ENCODE results near the gene PRKCE.

PRKCE gene

GRCh38 chr2:45979065-45979464, 327.6 kb downstream of the PRKCE start:
- DNase-seq: no peak

GRCh38 chr2:45980161-45980865, 328.8 kb downstream of the PRKCE start:
- DNase-seq: no peak

GRCh38 chr2:45981384-45981930, 330.0 kb downstream of the PRKCE start:
- DNase-seq: no peak

- no peak for DNase-seq
Measured at GRCh38 chr2:45982096-45982495, 330.6 kb downstream of the PRKCE start.

GRCh38 chr2:45983213-45983612, 331.7 kb downstream of the PRKCE start:
- DNase-seq: no peak

GRCh38 chr2:45984366-45984765, 332.9 kb downstream of the PRKCE start:
- no peak for DNase-seq

GRCh38 chr2:45984896-45985473, 333.5 kb downstream of the PRKCE start:
- no peak for DNase-seq

GRCh38 chr2:45986509-45986908, 335.0 kb downstream of the PRKCE start:
- DNase-seq: no peak

GRCh38 chr2:45987856-45988255, 336.4 kb downstream of the PRKCE start:
- no peak for DNase-seq

GRCh38 chr2:45988879-45989278, 337.4 kb downstream of the PRKCE start:
- no peak for DNase-seq

- DNase-seq: no peak
Measured at GRCh38 chr2:45990131-45990530, 338.7 kb downstream of the PRKCE start.

- no peak for DNase-seq
Measured at GRCh38 chr2:45992021-45992740, 340.7 kb downstream of the PRKCE start.

- no peak for DNase-seq
Measured at GRCh38 chr2:45992741-45993475, 341.4 kb downstream of the PRKCE start.

GRCh38 chr2:45993476-45993991, 342.1 kb downstream of the PRKCE start:
- peak; percentile 32 for DNase-seq

GRCh38 chr2:45994060-45994459, 342.6 kb downstream of the PRKCE start:
- DNase-seq: no peak

- no peak for DNase-seq
Measured at GRCh38 chr2:46000660-46001059, 349.2 kb downstream of the PRKCE start.

GRCh38 chr2:46001290-46001689, 349.8 kb downstream of the PRKCE start:
- no peak for DNase-seq

GRCh38 chr2:46001741-46002506, 350.4 kb downstream of the PRKCE start:
- no peak for DNase-seq

GRCh38 chr2:46002507-46002883, 351.0 kb downstream of the PRKCE start:
- DNase-seq: no peak

- no peak for DNase-seq
Measured at GRCh38 chr2:46002947-46003346, 351.5 kb downstream of the PRKCE start.

GRCh38 chr2:46003903-46004473, 352.5 kb downstream of the PRKCE start:
- DNase-seq: no peak
